ENCODE data around the gene BBS7. TPM values are rescaled to one million over a fixed set of nuclear protein-coding genes. Genes with fewer than 3 reads are reported as not detected.

BBS7 gene
- total and polyA plus RNA-seq, 9 of the 15 experiments (the other 6 are each of a cell fraction or from before 2014, with no cell fraction given), result 13.4 to 25.8 (median 16.4) TPM

- no peak for TF ChIP-seq RREB1 (CRISPR knock-in tag; IDR thresholded peaks at IDR 0.05)
- no peak for TF ChIP-seq EWSR1 (IDR thresholded peaks at IDR 0.05; ENCODE audit: borderline replicate concordance, low read depth, partially characterized antibody)
- no peak for TF ChIP-seq HIVEP1 (CRISPR knock-in tag; IDR thresholded peaks at IDR 0.05)
These were observed 23.6 kb downstream of the BBS7 start (continued) for GRCh38 chr4:121846662-121847061.

- 67% methylated on average over 4 of the region's 4 CpGs for WGBS (ENCODE audit: insufficient coverage, low coverage, missing lambda C conversion rate)
- H3K9me3 ChIP-seq (replicated peaks; ENCODE audit: control insufficient read depth, insufficient read depth, low read depth, low read length), result no peaks in the 10 kb centered on the region
- no peak overlapping the region for H3K4me2 ChIP-seq (ENCODE audit: insufficient read depth, low read length)
- intact Hi-C loops (cut with micrococcal nuclease) (no loop called here), in situ Hi-C loops (cut with MboI) (no loop called here)
- H3K79me2 ChIP-seq (ENCODE audit: control insufficient read depth, insufficient read depth, low read length), result no peaks in the 10 kb centered on the region
- H3K27ac ChIP-seq (ENCODE audit: extremely low read depth, low read depth, low read length), result no peak overlapping the region
- POLR2A ChIA-PET, result no interaction called here
- no peaks in the 10 kb centered on the region for H4K20me1 ChIP-seq (replicated peaks; ENCODE audit: control insufficient read depth, insufficient read depth, low read length)
- H3K4me3 ChIP-seq, result no peak overlapping the region
- peaks cover 11% of the 10 kb centered on the region; the same call in 2 of the 3 replicates for H3K36me3 ChIP-seq (ENCODE audit: control insufficient read depth, insufficient read depth, low read length)
- no peak for TF ChIP-seq ZFP1 (CRISPR knock-in tag; IDR thresholded peaks at IDR 0.05)
- TF ChIP-seq HNRNPLL (IDR thresholded peaks at IDR 0.05; ENCODE audit: low read depth, low read length, poor library complexity, severe bottlenecking), result no peak
- no peak for TF ChIP-seq POLR2H (tag; IDR thresholded peaks at IDR 0.05; ENCODE audit: low read depth)
- TF ChIP-seq MLLT1 (IDR thresholded peaks at IDR 0.05), result no peak
- TF ChIP-seq ARID3B (CRISPR knock-in tag; IDR thresholded peaks at IDR 0.05; ENCODE audit: borderline replicate concordance), result no peak
- no peak for TF ChIP-seq RBM25 (IDR thresholded peaks at IDR 0.05; ENCODE audit: low read depth, low read length, severe bottlenecking)
- no peak for TF ChIP-seq CXXC5 (CRISPR knock-in tag; IDR thresholded peaks at IDR 0.05)
- no peak for TF ChIP-seq ARHGAP35 (IDR thresholded peaks at IDR 0.05; ENCODE audit: partially characterized antibody)
- no peak overlapping the region for H3K9ac ChIP-seq (ENCODE audit: insufficient read depth in 1 of 2, low read depth in 2 of 2, low read length in 2 of 2)
- DNase-seq (ENCODE audit: extremely low read depth in 1 of 4, low spot score in 3 of 4) (no peak), FAIRE-seq (no peak), ATAC-seq (no peak)
- H3K4me1 ChIP-seq (replicated peaks in 1 of 2; ENCODE audit: control insufficient read depth in 2 of 2, insufficient read depth in 2 of 2, low read length in 2 of 2), result no peaks in the 10 kb centered on the region
- H3K9me1 ChIP-seq (ENCODE audit: control insufficient read depth, insufficient read depth, low read length), result no peaks in the 10 kb centered on the region
- CTCF ChIA-PET (ENCODE audit: low intra/inter-chr PET ratio), result no interaction called here
- BruUV-seq (replicated peaks), result no TSS peak
- H3K27me3 ChIP-seq (ENCODE audit: control insufficient read depth in 2 of 2, insufficient read depth in 2 of 2, low read length in 2 of 2), result no peaks in the 10 kb centered on the region
- H2AFZ ChIP-seq (ENCODE audit: low read depth, low read length), result no peak overlapping the region
These were observed 27.4 kb downstream of the BBS7 start for GRCh38 chr4:121842862-121843261.
